DMS79 (cell line): ENCODE results near the gene TMEM117.
"Not testable (repeated sequence)": the region's sequence is repeated elsewhere in the genome, so short reads cannot be mapped to it uniquely, and the experiment has no call there.

Source experiments
- DNase-seq: peaks from one replicate; lab custom pipeline; 2025; lab: John Stamatoyannopoulos, UW

Gene TMEM117

GRCh38 chr12:44025499-44025898 lies 189.6 kb downstream of the TMEM117 start:
- DNase-seq: no peak

GRCh38 chr12:44026046-44026445 lies 190.2 kb downstream of the TMEM117 start:
- DNase-seq: no peak

DNA sequence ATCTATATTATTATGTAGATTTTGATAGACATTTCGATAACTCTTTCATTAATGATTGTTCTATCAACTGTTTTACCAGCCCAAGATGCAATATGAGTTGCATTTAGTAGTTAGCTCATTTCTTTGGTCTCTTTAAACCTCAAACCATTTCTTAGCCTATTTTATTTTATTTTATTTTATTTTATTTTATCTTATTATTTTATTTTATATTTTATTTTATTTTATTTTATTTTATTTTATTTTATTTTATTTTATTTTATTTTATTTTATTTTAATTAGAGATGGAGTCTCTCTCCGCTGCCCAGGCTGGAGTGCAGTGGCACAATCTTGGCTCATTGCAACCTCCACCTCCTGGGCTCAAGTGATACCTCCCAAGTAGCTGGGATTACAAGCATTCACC lies 191.0 kb downstream of the TMEM117 start:
- not testable (repeated sequence) for DNase-seq

GRCh38 chr12:44029194-44029593 lies 193.3 kb downstream of the TMEM117 start:
- DNase-seq: no peak

GRCh38 chr12:44031472-44032185 lies 195.7 kb downstream of the TMEM117 start:
- DNase-seq: no peak

DNA sequence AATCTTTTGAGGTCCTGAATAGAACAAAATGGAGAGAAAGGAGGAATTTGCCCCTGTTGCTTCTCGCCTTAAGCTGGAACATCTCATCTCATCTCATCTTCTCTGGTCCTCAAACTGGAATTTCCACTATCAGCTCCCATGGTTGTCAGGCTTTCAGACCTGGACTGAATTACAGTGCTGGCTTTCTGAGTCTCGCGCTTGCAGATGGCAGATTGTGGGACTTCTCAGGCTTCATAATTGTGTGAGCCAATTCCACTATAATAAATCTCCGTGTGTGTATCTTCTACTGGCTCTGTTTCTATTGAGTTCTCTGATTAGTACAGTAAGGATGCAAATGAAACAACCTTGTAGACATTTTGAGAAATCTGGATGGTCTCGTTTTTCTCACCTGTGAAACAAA lies 199.0 kb downstream of the TMEM117 start:
- no peak for DNase-seq

DNA sequence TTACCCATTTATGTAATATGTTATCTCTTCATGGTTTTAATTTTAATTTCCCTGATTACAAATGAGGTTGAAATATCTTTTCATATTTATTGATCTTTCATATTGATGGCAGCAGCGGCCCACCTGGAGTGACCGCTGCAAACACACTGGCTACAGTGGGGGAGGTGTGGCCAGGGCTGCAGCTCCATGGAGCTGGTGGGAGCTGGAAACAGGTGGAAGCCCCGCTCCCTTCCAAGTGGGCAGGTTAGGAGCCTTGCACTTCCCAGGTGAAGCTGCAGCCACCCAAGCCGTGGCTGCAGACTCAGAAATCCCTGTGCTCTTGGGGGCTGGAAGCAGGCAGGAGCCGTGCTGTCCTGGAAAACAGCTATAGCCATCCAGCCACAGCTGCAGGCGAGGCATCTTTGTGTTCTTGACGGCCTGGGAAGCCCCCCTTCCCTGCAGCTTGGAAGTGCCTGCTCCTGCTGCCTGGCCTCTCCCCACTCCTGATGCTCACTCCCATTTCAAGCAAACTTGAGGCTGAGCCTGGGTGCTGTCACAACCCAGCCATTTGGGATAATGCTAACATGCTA lies 201.1 kb downstream of the TMEM117 start:
- no peak for DNase-seq

DNA sequence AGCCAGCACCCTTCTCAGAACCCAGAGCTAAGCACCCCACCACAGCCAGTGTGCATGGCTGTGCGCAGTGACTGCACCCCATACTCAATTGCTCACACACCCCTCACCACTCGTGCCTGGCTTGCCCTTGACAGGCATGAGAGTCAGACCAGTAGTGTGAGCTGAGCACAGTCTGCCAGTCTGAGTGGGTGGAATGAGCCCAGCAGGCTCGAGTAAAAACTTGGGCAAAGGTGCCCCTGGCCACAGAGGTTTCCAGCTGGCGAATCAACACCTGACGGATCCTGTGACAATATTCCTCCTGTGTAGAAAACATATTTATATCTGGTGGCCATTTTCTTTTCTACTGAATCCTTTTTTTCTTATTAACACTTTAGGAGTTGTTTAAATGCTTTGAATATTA lies 202.5 kb downstream of the TMEM117 start:
- DNase-seq: no peak

DNA sequence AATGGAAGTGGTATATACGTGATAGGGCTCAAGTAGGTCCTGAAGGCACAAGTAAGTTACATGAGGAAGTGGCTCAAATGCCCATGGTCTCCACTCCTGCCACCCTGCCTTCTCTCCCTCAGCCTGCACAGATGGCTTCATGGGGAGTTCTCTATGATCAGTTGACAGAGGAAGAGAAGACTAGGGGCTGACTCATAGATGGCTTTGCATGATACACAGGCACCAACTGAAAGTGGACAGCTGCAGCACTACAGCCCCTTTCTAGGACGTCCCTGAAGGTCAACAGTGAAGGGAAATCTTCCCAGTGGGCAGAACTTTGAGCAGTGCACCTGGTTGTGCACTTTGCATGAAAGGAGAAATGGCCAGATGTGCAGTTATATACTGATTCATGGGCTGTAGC lies 208.6 kb downstream of the TMEM117 start:
- DNase-seq: not testable (repeated sequence)

GRCh38 chr12:44046732-44047417 lies 211.0 kb downstream of the TMEM117 start:
- no peak for DNase-seq

DNA sequence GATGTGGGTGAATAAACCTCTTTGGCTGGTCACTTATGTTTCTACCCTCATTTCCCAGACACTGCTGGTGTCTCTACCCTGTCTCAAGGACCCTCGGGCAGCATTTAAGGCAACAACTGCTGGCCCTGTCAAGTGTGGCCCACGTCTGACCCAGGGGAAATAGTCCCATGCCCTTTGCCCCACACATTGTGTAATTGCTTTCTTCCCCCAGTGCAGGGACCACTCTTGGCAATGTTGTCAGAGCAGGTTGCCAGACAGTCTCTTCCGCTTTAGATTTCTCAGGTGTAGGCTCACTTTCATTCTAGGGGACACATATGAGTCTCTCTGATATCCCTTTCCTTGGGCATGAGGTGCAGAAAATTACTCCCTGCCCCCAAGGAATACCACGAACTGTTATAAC lies 216.7 kb downstream of the TMEM117 start:
- DNase-seq: no peak

GRCh38 chr12:44053549-44054127 lies 217.8 kb downstream of the TMEM117 start:
- DNase-seq: no peak

DNA sequence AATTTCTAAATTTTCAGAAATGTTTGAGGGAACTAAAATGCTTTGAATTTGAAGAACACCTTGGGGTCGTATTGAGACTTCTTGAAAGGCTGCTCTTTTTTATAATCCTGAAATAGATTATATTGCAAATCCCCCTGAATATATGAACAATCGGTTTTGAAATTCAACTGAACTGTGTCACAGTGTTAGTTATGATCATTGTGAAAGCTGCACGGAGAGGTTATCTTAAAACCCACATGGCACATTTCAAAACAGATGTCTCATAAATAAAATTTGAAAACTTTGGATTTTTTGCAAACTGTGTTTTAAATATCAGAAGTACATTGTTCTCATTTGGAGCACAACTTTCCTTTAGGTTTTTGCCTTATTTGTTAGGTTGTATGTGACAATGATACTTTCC lies 218.4 kb downstream of the TMEM117 start:
- no peak for DNase-seq

- no peak for DNase-seq
These were observed 222.5 kb downstream of the TMEM117 start for GRCh38 chr12:44058366-44058765.

GRCh38 chr12:44059476-44059875 lies 223.6 kb downstream of the TMEM117 start:
- DNase-seq: no peak

DNA sequence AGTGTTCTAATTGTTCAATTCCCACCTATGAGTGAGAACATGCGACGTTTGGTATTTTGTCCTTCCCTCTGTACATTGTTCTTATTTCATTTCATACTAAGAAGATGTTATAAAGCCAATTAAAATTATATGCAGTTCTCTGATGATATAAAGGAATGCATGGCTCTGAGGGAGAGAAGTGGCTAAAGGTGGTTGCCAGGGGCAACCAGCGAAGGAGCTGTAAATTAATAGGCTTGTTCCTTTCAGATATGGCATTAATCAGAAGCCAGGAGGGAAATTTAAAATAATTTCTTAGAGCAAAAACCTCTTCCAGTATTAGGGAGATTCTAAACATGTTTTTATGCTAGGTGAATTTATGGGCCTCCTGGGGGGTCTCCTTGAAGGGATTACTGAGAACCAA lies 227.8 kb downstream of the TMEM117 start:
- DNase-seq: no peak

DNA sequence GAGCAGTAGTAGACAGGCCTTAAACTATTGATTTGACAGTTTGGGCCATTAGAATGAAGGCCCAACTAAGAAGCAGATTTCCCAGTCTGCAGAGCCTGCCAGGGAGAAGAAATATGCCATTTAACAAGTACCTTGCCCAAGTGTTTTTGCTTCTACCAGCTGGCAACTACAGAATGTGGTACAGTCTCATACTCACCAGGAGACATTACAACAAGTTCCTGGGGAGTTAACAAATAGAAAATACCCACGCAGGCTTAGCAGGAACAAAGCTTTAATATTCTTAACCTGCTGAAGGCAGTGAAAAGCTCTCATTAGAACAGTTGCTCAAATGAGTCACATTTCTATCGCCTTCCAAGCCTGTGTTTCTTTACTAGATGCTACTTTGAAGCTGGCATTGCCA lies 241.0 kb downstream of the TMEM117 start:
- DNase-seq: no peak

GRCh38 chr12:44077294-44077693 lies 241.4 kb downstream of the TMEM117 start:
- DNase-seq: no peak

DNA sequence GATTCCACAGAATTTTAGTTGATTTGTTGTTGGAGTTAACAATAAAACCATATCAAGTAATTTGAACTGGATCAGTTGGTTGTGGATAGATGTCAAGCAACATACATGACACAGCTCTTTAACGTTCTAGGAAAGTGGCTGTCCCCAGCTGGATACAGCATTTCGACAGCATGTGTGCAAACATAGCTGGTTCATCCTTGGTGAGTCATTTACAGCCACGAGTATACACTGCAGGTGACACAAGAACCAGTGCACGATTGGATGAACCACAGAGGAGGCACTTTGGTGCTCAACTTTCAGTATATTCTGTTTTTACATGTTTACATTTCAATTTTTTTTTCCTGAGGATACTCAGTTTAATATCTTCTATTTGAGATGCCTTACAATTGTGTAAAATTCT lies 242.4 kb downstream of the TMEM117 start:
- no peak for DNase-seq

DNA sequence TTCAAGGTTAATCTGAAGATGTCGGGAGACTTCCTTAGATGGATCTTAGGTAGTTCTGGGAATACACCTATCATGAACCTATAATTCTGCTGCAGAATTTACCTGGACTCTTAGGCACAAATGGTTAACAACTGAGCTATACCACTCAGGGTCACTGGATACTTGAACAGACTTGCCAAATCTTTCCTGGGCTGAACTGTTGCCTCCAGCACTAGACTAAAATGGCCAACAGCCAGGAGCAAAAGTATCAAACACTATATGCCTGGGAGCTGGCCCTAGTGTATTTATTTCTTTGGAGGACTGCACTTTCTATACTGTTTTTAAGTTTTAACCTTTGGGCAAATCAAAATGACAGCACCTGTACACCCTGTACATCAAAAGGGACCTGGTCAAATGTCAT lies 252.8 kb downstream of the TMEM117 start:
- DNase-seq: no peak

DNA sequence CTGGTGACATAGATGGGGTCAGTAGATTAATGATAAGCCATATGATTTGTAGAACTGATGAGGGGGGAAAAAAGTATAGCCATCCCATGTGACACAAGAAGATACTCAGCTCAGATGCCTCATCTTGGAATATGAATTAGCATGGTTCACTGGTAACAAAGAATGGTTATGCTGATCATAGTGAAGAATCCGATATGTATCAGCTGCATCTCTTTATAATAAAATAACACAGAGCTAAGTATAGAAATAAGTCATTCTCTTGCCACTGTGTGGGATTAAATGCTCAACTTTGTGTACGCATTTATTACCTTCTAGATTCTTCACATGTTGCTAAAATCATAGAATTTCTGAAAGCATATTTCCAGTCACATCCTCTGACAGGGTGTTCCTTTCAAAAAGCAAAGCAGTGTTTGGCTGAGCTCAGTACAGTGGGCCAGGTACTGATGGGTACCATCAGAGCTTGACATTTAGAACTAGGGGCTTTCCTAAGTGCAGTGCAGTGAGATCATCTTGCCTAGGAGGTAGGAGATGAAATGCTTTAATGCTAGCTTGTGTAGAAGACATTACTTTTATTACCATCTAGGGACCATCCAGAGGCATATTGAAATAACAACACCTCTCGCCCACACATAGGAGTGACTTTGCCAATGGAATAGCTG lies 256.2 kb downstream of the TMEM117 start:
- no peak for DNase-seq

GRCh38 chr12:44098786-44099185 lies 262.9 kb downstream of the TMEM117 start:
- no peak for DNase-seq

DNA sequence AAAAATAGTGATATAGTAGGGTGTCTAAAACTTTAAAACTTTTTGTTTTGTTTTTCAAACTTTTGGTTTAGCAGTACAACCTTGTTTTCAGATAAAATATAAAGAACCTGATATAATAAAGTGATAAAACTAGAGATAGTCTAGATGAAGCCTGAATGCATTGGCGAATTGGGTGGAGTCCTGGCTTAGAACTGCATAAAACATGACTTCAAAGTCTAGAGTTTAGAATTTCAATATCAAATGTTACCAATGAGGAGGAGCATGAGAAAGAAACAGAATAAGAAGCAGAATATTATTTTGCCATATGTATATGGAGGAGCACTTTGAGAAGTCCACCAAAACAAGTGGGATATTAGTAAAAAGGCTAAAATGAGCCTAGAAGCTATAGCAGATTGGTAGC lies 263.6 kb downstream of the TMEM117 start:
- DNase-seq: no peak
